Liver (tissue), 3 donors: Measurements from ENCODE around the gene ANKRD31.

Experiments used
- FOXA2 ChIP-seq: IDR thresholded peaks from 2 replicates; pipeline ENCODE4 v1.6.1; 2016; ENCODE audit warnings: antibody characterized with exemption
- GABPA ChIP-seq, 2 donors: IDR thresholded peaks in 1 of 2; conservative IDR thresholded peaks in 1 of 2; 2 replicates each; pipeline ENCODE4 v1.6.1; 2016; ENCODE audit warnings: antibody characterized with exemption in 2 of 2, mild to moderate bottlenecking in 1 of 2, moderate library complexity in 1 of 2
- HNF4A ChIP-seq, 2 donors: conservative IDR thresholded peaks; 2 replicates each; pipeline ENCODE4 v1.6.1; 2016; ENCODE audit warnings: antibody characterized with exemption in 2 of 2, mild to moderate bottlenecking in 2 of 2
- JUND ChIP-seq, 2 donors: IDR thresholded peaks; 2 replicates each; pipeline ENCODE4 v1.6.1; 2016; ENCODE audit warnings: antibody characterized with exemption in 2 of 2
- RAD21 ChIP-seq, 2 donors: IDR thresholded peaks; 2 replicates each; pipeline ENCODE4 v1.6.1; 2016; ENCODE audit warnings: antibody characterized with exemption in 2 of 2, mild to moderate bottlenecking in 2 of 2
- RXRA ChIP-seq, 2 donors: IDR thresholded peaks; 2 replicates each; pipeline ENCODE4 v1.6.1; 2017 to 2018; ENCODE audit warnings: antibody characterized with exemption in 2 of 2, mild to moderate bottlenecking in 1 of 2
- TAF1 ChIP-seq: conservative IDR thresholded peaks from 2 replicates; pipeline ENCODE4 v1.6.1; 2016; ENCODE audit warnings: antibody characterized with exemption, mild to moderate bottlenecking
- YY1 ChIP-seq: IDR thresholded peaks from 2 replicates; pipeline ENCODE4 v1.6.1; 2016; ENCODE audit warnings: antibody characterized with exemption, mild to moderate bottlenecking
- TF ChIP-seq, protein P1 (sequence below): fragments of 150-350 bp; IDR thresholded peaks from 2 replicates; pipeline ENCODE4 v1.5.1; 2017; ENCODE audit warnings: improper control_type of control experiment, low read depth, low read length; ENCODE audit not compliant: missing input control
- TF ChIP-seq, protein P2 (sequence below): IDR thresholded peaks from 2 replicates; pipeline ENCODE4 v1.6.1; 2016; ENCODE audit warnings: antibody characterized with exemption
- TF ChIP-seq, protein P3 (sequence below): IDR thresholded peaks from 2 replicates; pipeline ENCODE4 v1.6.1; 2016; ENCODE audit warnings: antibody characterized with exemption, mild to moderate bottlenecking
- TF ChIP-seq, protein P4 (sequence below): IDR thresholded peaks from 2 replicates; pipeline ENCODE4 v1.6.1; 2016; ENCODE audit warnings: antibody characterized with exemption
- donor health status: healthy.
- donor health status: healthy.

DNA sequence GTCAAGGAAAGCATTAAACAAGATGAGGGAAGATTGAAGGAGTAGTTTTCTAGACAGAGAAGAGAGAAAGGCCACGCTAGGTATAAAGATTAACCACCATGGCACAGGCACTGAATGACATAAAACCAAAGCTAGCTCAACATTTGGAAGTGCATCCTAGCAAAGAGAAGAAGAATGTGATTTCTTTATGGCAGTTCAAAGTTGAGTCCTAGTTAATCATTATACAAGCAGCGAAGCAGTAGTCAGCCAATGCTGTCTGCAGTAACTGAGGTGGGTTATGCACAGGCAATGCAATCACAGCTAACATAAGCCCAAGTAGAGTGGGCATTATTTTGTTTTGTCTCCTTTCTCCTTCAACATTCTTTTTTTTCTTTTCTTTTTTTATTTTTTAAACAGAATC, 24.0 kb upstream of the ANKRD31 start:
- no peak for TF ChIP-seq GABPA (IDR thresholded peaks at IDR 0.05 in 1 of 2, conservative IDR thresholded peaks at IDR 0.05 in 1 of 2)
- TF ChIP-seq, protein P1, sequence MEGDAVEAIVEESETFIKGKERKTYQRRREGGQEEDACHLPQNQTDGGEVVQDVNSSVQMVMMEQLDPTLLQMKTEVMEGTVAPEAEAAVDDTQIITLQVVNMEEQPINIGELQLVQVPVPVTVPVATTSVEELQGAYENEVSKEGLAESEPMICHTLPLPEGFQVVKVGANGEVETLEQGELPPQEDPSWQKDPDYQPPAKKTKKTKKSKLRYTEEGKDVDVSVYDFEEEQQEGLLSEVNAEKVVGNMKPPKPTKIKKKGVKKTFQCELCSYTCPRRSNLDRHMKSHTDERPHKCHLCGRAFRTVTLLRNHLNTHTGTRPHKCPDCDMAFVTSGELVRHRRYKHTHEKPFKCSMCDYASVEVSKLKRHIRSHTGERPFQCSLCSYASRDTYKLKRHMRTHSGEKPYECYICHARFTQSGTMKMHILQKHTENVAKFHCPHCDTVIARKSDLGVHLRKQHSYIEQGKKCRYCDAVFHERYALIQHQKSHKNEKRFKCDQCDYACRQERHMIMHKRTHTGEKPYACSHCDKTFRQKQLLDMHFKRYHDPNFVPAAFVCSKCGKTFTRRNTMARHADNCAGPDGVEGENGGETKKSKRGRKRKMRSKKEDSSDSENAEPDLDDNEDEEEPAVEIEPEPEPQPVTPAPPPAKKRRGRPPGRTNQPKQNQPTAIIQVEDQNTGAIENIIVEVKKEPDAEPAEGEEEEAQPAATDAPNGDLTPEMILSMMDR, result no peak
- TF ChIP-seq, protein P2, sequence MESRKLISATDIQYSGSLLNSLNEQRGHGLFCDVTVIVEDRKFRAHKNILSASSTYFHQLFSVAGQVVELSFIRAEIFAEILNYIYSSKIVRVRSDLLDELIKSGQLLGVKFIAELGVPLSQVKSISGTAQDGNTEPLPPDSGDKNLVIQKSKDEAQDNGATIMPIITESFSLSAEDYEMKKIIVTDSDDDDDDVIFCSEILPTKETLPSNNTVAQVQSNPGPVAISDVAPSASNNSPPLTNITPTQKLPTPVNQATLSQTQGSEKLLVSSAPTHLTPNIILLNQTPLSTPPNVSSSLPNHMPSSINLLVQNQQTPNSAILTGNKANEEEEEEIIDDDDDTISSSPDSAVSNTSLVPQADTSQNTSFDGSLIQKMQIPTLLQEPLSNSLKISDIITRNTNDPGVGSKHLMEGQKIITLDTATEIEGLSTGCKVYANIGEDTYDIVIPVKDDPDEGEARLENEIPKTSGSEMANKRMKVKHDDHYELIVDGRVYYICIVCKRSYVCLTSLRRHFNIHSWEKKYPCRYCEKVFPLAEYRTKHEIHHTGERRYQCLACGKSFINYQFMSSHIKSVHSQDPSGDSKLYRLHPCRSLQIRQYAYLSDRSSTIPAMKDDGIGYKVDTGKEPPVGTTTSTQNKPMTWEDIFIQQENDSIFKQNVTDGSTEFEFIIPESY, result no peak
- no peak for TF ChIP-seq JUND (IDR thresholded peaks at IDR 0.05)
- TF ChIP-seq, protein P3, sequence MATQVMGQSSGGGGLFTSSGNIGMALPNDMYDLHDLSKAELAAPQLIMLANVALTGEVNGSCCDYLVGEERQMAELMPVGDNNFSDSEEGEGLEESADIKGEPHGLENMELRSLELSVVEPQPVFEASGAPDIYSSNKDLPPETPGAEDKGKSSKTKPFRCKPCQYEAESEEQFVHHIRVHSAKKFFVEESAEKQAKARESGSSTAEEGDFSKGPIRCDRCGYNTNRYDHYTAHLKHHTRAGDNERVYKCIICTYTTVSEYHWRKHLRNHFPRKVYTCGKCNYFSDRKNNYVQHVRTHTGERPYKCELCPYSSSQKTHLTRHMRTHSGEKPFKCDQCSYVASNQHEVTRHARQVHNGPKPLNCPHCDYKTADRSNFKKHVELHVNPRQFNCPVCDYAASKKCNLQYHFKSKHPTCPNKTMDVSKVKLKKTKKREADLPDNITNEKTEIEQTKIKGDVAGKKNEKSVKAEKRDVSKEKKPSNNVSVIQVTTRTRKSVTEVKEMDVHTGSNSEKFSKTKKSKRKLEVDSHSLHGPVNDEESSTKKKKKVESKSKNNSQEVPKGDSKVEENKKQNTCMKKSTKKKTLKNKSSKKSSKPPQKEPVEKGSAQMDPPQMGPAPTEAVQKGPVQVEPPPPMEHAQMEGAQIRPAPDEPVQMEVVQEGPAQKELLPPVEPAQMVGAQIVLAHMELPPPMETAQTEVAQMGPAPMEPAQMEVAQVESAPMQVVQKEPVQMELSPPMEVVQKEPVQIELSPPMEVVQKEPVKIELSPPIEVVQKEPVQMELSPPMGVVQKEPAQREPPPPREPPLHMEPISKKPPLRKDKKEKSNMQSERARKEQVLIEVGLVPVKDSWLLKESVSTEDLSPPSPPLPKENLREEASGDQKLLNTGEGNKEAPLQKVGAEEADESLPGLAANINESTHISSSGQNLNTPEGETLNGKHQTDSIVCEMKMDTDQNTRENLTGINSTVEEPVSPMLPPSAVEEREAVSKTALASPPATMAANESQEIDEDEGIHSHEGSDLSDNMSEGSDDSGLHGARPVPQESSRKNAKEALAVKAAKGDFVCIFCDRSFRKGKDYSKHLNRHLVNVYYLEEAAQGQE, result no peak
- no peak for TF ChIP-seq YY1
- no peak for TF ChIP-seq TAF1
- no peak for TF ChIP-seq RXRA (IDR thresholded peaks at IDR 0.05)
- TF ChIP-seq, protein P4, sequence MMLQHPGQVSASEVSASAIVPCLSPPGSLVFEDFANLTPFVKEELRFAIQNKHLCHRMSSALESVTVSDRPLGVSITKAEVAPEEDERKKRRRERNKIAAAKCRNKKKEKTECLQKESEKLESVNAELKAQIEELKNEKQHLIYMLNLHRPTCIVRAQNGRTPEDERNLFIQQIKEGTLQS, result no peak
- TF ChIP-seq RAD21 (IDR thresholded peaks at IDR 0.05), result no peak
- TF ChIP-seq HNF4A (conservative IDR thresholded peaks at IDR 0.05), result no peak
- no peak for TF ChIP-seq FOXA2
